ENCODE measurements around the gene TRABD.
A peak's percentile ranks its signal among the peaks of the same experiment; 100 is the strongest.

The TRABD gene

DNA sequence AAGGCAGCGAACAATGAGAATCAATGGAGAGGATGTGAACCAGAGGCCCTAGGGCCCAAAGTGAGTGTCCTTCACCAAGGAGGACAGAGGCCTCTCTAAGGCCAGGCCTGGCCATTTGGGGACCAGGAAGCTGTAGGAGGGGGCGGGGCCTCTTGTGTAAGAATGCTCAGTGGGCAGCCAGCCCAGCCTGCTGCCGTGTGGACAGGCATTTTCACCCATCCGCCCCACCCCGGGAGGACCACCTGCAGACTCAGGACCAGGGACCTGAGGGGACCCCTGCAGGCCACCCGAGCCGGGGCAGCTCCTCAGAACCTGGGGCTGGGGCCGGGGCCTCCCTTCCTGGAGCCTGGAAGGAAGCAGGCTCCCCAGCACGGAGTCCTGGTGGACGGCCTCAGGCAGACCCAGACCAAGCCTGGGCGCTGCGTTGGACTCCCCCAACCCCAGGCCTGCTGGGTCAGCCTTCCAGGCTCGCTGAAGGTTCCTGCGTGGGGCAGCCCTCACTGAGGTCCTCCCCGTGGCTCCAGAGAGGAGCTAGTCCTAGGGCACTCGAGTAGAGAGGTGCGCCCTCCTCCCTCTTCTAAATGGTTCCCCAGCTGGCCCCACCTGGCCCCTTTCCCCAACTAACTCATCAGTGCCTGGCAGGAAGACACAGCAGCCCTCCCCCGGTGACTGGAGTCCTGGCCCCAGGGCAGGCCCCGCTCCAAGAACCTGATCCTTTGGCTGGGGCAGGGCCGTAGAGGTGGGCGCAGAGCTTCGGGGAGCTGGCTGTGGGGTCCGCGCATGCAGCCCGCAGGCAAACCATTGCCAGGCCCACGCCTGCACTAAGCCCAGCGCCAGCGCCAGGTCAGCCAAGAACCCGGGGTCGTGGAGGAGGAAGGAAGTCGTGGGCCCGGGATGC, 1.5 kb upstream of the TRABD start:
- Histone ChIP-seq H2AFZ (ENCODE audit: low read length) (no peak overlapping the region), H3F3A (ENCODE audit: low read depth) (no peaks in the 10 kb centered on the region), H4K20me1 (ENCODE audit: insufficient read depth, low read length, poor library complexity, severe bottlenecking) (peaks cover 12% of the 10 kb centered on the region), H3K9me3 (ENCODE audit: insufficient read depth, low read depth, low read length) (no peaks in the 10 kb centered on the region), H3K4me3 (ENCODE audit: low read length, poor library complexity, severe bottlenecking) (no peak overlapping the region), H3K9me2 (replicated peaks; ENCODE audit: low read depth, low read length) (no peaks in the 10 kb centered on the region), H3K36me3 (ENCODE audit: insufficient read depth, low read length) (no peaks in the 10 kb centered on the region), H3K4me1 (ENCODE audit: insufficient read depth, low read length, poor library complexity, severe bottlenecking) (peaks cover 25% of the 10 kb centered on the region), H3K4me2 (ENCODE audit: low read depth, low read length, poor library complexity, severe bottlenecking) (no peak overlapping the region), H3K27me3 (ENCODE audit: insufficient read depth, low read length, poor library complexity, severe bottlenecking) (no peaks in the 10 kb centered on the region), H3K9ac (ENCODE audit: low read depth, low read length, poor library complexity, severe bottlenecking) (no peak overlapping the region), H3K79me2 (ENCODE audit: insufficient read depth, low read length) (peaks cover 33% of the 10 kb centered on the region)
- TF ChIP-seq, protein P1, sequence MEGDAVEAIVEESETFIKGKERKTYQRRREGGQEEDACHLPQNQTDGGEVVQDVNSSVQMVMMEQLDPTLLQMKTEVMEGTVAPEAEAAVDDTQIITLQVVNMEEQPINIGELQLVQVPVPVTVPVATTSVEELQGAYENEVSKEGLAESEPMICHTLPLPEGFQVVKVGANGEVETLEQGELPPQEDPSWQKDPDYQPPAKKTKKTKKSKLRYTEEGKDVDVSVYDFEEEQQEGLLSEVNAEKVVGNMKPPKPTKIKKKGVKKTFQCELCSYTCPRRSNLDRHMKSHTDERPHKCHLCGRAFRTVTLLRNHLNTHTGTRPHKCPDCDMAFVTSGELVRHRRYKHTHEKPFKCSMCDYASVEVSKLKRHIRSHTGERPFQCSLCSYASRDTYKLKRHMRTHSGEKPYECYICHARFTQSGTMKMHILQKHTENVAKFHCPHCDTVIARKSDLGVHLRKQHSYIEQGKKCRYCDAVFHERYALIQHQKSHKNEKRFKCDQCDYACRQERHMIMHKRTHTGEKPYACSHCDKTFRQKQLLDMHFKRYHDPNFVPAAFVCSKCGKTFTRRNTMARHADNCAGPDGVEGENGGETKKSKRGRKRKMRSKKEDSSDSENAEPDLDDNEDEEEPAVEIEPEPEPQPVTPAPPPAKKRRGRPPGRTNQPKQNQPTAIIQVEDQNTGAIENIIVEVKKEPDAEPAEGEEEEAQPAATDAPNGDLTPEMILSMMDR (conservative IDR thresholded peaks at IDR 0.05; ENCODE audit: low read length), result 0 out of 2 replicates have a peak, but pooled peaks have one; percentile 10
- TF ChIP-seq EZH2phosphoT487 (IDR thresholded peaks at IDR 0.05; ENCODE audit: borderline replicate concordance), result no peak

DNA sequence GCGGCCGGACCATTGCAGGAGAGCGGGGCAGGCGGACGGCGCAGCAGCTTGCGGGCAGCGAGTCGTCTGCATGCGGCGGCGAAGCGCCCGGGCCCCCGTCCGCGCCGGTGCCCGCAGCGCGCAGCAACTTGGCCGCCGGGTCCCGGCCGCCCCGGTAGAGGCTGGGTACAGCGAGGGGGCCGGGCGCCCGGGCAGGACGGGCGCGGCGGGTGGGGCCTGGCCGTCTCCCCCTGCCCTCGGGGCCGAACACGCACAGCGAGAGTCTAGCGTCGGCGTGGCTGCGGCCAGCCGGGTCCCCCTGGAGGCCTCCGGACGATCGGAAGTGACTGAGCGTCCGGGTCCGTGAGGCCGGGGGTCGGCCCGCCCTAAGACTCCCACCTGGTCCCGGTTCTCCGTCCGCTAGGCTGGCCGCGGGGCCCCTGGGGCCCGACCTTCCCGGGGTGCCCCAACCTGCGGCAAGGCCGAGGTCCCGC, 775 bp upstream of the TRABD start:
- Histone ChIP-seq H3K9ac (ENCODE audit: low read depth, low read length, poor library complexity, severe bottlenecking) (peak overlapping the region; percentile 53), H3K9me2 (replicated peaks; ENCODE audit: low read depth, low read length) (no peaks in the 10 kb centered on the region), H3K9me3 (ENCODE audit: insufficient read depth, low read depth, low read length) (no peaks in the 10 kb centered on the region), H3K4me3 (ENCODE audit: low read length, poor library complexity, severe bottlenecking) (peak overlapping the region; percentile 59), H3K79me2 (ENCODE audit: insufficient read depth, low read length) (peaks cover 37% of the 10 kb centered on the region), H4K20me1 (ENCODE audit: insufficient read depth, low read length, poor library complexity, severe bottlenecking) (peaks cover 12% of the 10 kb centered on the region), H3F3A (ENCODE audit: low read depth) (no peaks in the 10 kb centered on the region), H3K4me1 (ENCODE audit: insufficient read depth, low read length, poor library complexity, severe bottlenecking) (peaks cover 28% of the 10 kb centered on the region), H3K4me2 (ENCODE audit: low read depth, low read length, poor library complexity, severe bottlenecking) (peak overlapping the region; percentile 65), H3K27me3 (ENCODE audit: insufficient read depth, low read length, poor library complexity, severe bottlenecking) (no peaks in the 10 kb centered on the region), H2AFZ (ENCODE audit: low read length) (no peak overlapping the region), H3K36me3 (ENCODE audit: insufficient read depth, low read length) (no peaks in the 10 kb centered on the region)
- TF ChIP-seq, protein P1 (conservative IDR thresholded peaks at IDR 0.05; ENCODE audit: low read length), result no peak
- no peak for TF ChIP-seq EZH2phosphoT487 (IDR thresholded peaks at IDR 0.05; ENCODE audit: borderline replicate concordance)

DNA sequence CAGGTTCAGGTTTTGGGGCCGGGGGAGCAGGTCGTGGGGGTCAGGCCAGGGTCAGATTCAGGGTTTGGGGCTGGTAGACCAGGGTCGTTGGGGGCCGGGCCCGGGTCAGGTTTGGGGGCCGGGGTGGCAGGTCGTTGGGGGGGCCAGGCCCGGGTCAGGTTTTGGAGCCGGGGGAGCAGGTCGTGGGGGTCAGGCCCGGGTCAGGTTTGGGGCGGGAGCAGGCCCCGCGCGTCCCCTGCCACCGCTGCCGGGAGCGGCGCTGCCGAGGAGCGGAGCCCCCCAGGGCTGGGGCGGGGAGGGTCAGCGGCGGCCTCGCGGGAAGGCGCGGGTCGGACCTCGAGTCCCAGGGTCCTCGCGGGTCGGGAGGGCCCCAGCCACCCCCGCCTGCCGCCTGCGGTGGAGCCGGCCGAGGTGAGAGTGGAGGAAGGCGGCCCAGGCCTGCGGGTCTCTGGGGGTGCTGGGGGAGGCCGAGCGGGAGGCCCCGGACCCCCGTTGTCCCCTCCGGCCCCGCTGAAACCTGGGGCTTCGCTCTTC, 535 bp downstream of the TRABD start:
- no peaks in the 10 kb centered on the region for H3K27me3 ChIP-seq (ENCODE audit: insufficient read depth, low read length, poor library complexity, severe bottlenecking)
- H3K9ac ChIP-seq (ENCODE audit: low read depth, low read length, poor library complexity, severe bottlenecking), result peak overlapping the region; percentile 92
- TF ChIP-seq EZH2phosphoT487 (IDR thresholded peaks at IDR 0.05; ENCODE audit: borderline replicate concordance), result no peak
- TF ChIP-seq, protein P1 (conservative IDR thresholded peaks at IDR 0.05; ENCODE audit: low read length), result no peak
- H2AFZ ChIP-seq (ENCODE audit: low read length), result no peak overlapping the region
- no peaks in the 10 kb centered on the region for H3K36me3 ChIP-seq (ENCODE audit: insufficient read depth, low read length)
- H3K4me1 ChIP-seq (ENCODE audit: insufficient read depth, low read length, poor library complexity, severe bottlenecking), result peaks cover 36% of the 10 kb centered on the region
- no peaks in the 10 kb centered on the region for H3K9me3 ChIP-seq (ENCODE audit: insufficient read depth, low read depth, low read length)
- H3K4me3 ChIP-seq (ENCODE audit: low read length, poor library complexity, severe bottlenecking), result peak overlapping the region; percentile 77
- H3K79me2 ChIP-seq (ENCODE audit: insufficient read depth, low read length), result peaks cover 43% of the 10 kb centered on the region
- H3F3A ChIP-seq (ENCODE audit: low read depth), result peaks cover 3% of the 10 kb centered on the region; the same call in 1 of the 2 replicates
- peak overlapping the region; percentile 80 for H3K4me2 ChIP-seq (ENCODE audit: low read depth, low read length, poor library complexity, severe bottlenecking)
- H3K9me2 ChIP-seq (replicated peaks; ENCODE audit: low read depth, low read length), result no peaks in the 10 kb centered on the region
- peaks cover 19% of the 10 kb centered on the region for H4K20me1 ChIP-seq (ENCODE audit: insufficient read depth, low read length, poor library complexity, severe bottlenecking)

All from Loucy (cell line).